Stimulated activated CD8-positive, alpha-beta memory T cell treated with anti-CD3 and anti-CD28 coated beads, Interleukin-4, amount 100 ng/mL, for 24 hours (primary cell): ENCODE results near the gene RAPGEF6.
"Not testable (repeated sequence)": the region's sequence is repeated elsewhere in the genome, so short reads cannot be mapped to it uniquely, and the experiment has no call there.

Source experiments
- DNase-seq: peaks from one replicate; pipeline ENCODE4 v3.0.0-alpha.2; 2020; ENCODE audit warnings: low read depth

RAPGEF6 gene

DNA sequence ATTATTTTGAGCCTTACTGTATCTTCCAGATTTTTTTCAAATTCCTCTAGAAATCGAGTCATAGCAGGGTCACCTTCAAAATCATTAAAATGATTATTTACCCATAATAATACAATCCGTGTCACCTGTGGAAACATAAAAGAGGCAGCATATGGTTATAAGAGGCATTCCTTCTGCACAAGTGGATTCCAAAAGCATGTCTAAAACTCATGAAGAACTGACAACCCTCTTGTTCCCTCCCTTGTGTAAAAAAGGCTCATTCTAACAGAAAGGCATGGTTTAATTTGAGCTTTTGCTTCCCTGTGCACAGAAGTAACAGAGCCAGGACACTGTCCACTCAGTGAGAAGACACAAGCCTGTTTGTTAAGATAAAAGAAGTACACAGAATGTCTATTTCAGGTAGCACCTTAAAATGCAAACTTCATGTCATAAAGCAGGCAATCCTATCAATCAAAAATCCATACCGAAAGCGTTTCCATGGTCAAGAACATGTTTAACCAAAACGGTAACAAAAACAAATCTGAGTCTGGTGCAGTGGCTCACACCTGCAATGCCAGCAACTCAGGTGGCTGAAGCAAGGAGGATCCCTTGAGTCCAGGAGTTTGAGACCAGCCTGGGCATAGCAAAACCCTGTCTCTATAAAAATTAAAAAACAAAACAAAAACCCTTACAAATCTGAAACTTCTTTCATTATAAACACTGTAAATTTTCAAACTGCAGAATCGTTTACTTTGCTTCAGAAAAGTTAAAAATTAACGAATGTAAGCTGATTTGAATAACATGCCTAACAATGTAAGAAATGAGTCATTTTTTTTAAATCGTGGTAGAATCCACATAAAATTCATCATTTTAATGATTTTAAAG lies 139.3 kb downstream of the RAPGEF6 start:
- DNase-seq: no peak

GRCh38 chr5:131491749-131492148 lies 143.3 kb downstream of the RAPGEF6 start:
- no peak for DNase-seq

DNA sequence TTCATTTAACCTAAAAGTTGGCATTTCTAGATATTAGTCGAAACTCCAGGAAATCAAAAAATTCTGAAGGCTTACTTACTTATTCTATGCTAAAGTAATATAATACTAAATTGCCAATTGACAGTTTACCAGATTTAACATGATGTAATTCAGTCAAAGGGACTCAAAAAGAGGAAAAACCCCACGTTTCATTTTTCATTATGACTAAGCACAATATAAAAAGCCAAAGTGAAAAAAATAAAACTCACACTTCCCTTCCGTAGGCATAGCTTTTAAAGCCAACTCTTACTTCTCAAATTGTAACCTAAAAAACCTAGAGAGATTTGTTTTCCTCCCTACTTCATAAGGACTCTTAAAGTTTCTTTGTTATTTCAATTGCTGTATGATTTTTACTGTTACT lies 146.6 kb downstream of the RAPGEF6 start:
- DNase-seq: no peak

GRCh38 chr5:131487371-131487770 lies 147.7 kb downstream of the RAPGEF6 start:
- DNase-seq: not testable (repeated sequence)

- no peak for DNase-seq
Observed at GRCh38 chr5:131482617-131483016, 152.4 kb downstream of the RAPGEF6 start.

- DNase-seq: no peak
Observed at GRCh38 chr5:131481569-131481968, 153.5 kb downstream of the RAPGEF6 start.

DNA sequence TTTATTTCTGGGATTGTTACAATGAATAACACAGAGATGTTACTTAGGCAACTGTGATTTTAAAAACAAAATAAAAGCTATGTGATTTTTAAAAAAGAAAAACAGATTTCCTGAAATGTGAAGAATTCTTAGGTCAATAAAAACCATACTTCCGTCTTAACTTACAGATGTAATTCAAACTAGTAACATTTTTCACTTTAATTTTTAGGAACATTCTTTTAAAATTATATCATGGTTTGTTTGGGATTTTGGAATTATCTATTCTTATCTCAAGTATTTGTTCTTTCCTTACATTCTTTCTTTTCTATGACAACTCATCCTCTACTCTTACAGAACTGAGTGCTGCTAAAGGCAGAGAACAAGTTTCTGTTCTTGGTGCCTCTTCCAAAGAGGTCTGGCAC lies 159.5 kb downstream of the RAPGEF6 start:
- DNase-seq: no peak

GRCh38 chr5:131473731-131474130 lies 161.3 kb downstream of the RAPGEF6 start:
- DNase-seq: no peak

GRCh38 chr5:131466171-131466766 lies 168.8 kb downstream of the RAPGEF6 start:
- DNase-seq: no peak

GRCh38 chr5:131463656-131464055 lies 171.4 kb downstream of the RAPGEF6 start:
- no peak for DNase-seq

GRCh38 chr5:131462454-131462853 lies 172.6 kb downstream of the RAPGEF6 start:
- DNase-seq: no peak

GRCh38 chr5:131461742-131462141 lies 173.3 kb downstream of the RAPGEF6 start:
- DNase-seq: no peak

DNA sequence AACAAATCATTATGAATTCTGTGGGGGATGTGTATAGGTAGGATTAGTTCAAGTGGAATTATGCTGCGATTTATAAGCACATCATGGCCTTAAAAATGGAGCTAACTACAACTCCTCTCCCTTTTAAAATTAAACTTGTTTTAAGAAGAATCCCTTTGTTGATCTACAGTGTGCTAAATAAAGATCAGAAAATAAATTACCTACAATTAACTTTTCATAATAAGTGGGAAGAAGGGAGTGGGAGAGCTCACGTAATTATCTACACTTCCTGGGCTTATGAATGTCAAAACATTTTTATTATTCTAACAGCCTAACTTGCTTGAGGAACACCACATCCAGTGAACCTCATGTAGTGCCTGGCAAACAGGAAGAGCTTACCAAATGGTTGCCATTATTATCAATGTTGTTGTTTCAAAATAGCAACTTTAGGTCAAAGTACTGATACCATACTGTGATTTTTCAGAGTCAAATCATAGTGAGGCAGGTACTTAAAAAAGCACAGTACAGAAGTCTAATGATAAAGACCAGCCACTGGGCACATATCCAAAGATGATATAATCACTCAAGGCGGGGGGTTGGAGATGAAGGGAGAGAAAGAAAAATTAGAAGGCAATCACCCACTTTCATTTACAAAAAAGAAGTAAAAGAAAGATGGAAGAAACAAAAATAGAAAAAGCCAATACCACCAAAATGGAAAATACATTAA lies 174.0 kb downstream of the RAPGEF6 start:
- DNase-seq: no peak

- no peak for DNase-seq
Observed at GRCh38 chr5:131460133-131460532, 174.9 kb downstream of the RAPGEF6 start.

DNA sequence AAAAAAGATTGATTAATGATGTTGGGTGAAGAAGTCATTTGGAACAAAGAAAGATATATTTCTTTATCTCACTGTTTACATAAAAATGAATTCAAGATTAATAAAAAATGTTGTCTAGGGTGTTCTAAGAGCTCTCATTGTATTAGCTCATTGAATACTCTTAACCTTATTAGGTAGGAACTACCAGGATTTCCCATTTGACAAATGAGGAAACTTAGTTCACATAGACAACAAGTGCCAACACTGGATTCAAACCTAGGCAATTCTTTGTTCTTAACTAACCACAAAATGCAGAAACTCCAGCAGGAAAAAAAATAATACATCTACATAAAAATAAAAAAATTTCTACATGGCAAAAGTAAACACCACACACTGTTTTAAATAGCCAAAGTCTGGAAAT lies 175.8 kb downstream of the RAPGEF6 start:
- no peak for DNase-seq

DNA sequence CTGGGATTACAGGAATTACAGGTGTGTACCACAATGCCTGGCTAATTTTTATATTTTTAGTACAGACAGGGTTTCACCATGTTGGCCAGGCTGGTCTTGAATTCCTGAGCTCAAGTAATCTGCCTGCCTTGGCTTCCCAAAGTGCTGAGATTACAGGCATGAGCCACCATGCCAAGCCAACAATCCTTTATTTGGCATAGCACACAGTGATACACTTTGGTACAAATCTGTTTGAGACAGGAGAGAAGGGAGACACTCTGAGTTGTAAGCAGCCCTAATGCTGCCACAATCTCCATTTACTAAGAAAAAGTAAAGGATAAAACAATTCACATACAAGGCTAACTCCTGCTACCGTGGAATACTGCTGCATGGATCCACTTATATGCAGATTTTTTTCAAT lies 177.8 kb downstream of the RAPGEF6 start:
- DNase-seq: no peak

DNA sequence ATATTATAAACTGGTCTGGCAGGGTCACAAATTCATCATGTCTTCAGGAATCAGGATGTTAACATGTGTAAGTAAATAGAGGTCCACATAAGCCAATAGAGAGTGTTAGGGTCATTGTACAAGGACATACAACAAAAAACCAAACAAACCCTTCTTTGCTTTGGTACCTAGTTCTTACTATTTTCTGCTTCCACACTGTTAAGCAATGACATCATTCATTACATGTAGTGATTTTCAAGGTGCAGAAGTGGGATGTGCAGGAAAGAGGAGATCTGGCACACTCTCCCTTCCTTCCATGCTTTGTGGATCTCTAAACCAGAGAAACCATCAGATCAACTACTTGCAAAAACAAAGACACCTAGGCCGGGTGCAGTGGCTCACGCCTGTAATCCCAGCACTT lies 184.1 kb downstream of the RAPGEF6 start:
- no peak for DNase-seq

GRCh38 chr5:131441184-131441583 lies 193.8 kb downstream of the RAPGEF6 start:
- DNase-seq: no peak

DNA sequence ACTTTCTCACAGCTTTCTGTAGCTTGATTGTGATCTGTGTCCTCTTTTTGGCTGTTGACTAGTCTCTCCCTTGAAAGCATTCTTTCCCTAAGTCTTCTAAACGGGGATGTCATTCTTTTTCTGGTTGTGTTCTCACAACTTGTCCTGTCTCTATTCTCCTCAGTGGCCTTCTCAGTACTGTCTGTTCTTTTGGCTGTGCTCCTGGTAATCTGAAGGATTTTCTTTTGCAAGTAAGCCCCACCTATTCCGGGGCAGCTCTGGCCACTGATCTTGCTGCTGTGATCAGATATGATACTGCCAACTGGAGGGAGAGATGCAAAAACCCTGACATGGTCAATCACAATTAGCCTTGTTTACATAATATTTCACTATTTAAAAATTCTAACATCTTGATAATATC lies 198.9 kb downstream of the RAPGEF6 start:
- no peak for DNase-seq

- DNase-seq: no peak
Observed at GRCh38 chr5:131433109-131433508, 201.9 kb downstream of the RAPGEF6 start.

DNA sequence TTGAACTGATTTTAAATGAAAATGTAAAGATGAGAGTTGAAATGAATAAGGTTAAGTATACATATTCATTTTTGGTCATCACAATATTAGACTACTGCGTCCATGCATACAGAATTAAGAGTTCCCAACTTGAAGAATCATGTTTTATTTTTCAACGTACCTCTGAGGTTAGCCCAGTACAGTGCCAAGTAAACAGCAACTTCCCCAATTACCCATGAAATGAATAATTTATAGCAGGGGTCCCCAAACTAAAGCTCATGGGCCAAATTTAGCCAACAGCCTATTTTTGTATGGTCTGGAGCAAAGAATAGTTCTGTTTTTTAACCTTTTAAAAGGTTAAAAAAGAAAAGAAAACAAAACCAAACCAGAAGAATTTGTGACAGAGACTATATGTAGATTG lies 203.2 kb downstream of the RAPGEF6 start:
- DNase-seq: no peak

DNA sequence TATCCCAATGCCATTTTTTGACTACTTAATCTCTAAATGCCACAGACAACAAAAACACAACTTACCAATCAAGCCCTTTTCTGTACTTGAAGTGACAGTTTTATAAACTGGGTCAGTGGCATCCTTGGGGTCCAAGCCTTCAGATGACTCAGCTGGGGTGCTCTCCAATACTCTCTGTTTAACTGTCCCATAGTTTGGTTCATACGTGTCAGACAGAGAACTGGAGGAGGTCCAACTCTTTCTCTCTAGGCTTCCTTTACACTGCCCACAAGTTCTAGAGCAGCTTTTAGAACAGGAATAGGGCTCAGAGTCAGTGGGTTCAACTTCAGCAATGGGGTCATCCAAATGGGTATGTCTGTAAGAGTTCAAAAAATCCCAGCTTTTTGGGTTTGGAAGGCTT lies 204.2 kb downstream of the RAPGEF6 start:
- DNase-seq: no peak

DNA sequence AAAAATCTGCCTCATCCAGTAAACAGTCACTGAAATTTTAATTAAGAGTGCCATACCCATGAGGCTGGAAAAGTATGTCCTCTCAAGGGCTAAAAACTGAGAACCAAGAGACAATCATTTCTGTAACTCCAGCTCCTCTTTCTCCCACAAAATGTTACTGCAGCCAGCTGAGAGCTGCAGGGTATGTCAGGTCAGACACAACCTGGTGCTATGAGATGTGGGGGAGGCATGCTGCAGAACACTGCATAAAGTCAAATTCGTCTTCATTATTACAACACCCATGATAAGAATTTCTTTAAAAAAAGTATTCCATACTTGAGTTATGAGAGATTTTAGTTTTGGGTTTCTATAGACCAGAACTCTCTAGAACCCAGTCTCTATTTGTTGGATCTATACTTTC lies 209.0 kb downstream of the RAPGEF6 start:
- DNase-seq: no peak
